Spinal cord (tissue), 10 donors: ENCODE data around the gene SQOR. TPM values are rescaled to one million over a fixed set of nuclear protein-coding genes. Genes with fewer than 3 reads are reported as not detected.
A peak's percentile ranks its signal among the peaks of the same experiment; 100 is the strongest.
"Not testable (repeated sequence)": the region's sequence is repeated elsewhere in the genome, so short reads cannot be mapped to it uniquely, and the experiment has no call there.

Experiments
- DNase-seq, 6 donors: peaks; one replicate each; pipeline versions ENCODE4 v3.0.0 to v3.0.0-alpha.2; 2013 to 2015; ENCODE audit warnings: low spot score in 6 of 6, low read depth in 4 of 6
- H3K27ac ChIP-seq: one replicate; pipeline ENCODE4 v1.5.1; 2013; ENCODE audit warnings: low read depth, low read length, control low read depth
- H3K27me3 ChIP-seq: one replicate; pipeline ENCODE4 v1.6.1; 2013; ENCODE audit warnings: low read length; ENCODE audit not compliant: control insufficient read depth, insufficient read depth
- H3K36me3 ChIP-seq: one replicate; pipeline ENCODE4 v1.6.1; 2013; ENCODE audit warnings: low read length; ENCODE audit not compliant: control insufficient read depth, insufficient read depth
- H3K4me1 ChIP-seq: one replicate; pipeline ENCODE4 v1.6.1; 2013; ENCODE audit warnings: low read length; ENCODE audit not compliant: control insufficient read depth, insufficient read depth
- H3K4me3 ChIP-seq: one replicate; pipeline ENCODE4 v1.5.1; 2013; ENCODE audit warnings: low read depth, low read length, control low read depth
- H3K9me3 ChIP-seq: one replicate; pipeline ENCODE4 v1.6.1; 2013; ENCODE audit warnings: low read length; ENCODE audit not compliant: control insufficient read depth, insufficient read depth
- WGBS: methylation state at CpG from one replicate; pipeline ENCODE4 v1.1.5; 2013; ENCODE audit warnings: missing lambda C conversion rate; ENCODE audit not compliant: insufficient coverage; 5-methylcytosine and 5-hydroxymethylcytosine counted together
- polyA plus RNA-seq, 2 donors: library from polyadenylated mRNA; unstranded; fragments of 120-200 nt; gene quantifications; one replicate each; pipeline ENCODE4 v1.2.1, GENCODE V29; 2013; ENCODE audit not compliant: insufficient read length in 2 of 2
- total RNA-seq, 2 donors: library from RNA; depleted of rRNA in 1 of 2; stranded (reverse); fragments of 120-200 nt in 1 of 2; fragments of >200 nt in 1 of 2; gene quantifications; one replicate each; pipeline versions ENCODE4 v1.2.3 to v1.2.4, GENCODE V29; 2013 to 2014
- donor health status: healthy.

SQOR gene
- total and polyA plus RNA-seq, 4 donors, result 3.9 to 25.2 (median 9.1) TPM

DNA sequence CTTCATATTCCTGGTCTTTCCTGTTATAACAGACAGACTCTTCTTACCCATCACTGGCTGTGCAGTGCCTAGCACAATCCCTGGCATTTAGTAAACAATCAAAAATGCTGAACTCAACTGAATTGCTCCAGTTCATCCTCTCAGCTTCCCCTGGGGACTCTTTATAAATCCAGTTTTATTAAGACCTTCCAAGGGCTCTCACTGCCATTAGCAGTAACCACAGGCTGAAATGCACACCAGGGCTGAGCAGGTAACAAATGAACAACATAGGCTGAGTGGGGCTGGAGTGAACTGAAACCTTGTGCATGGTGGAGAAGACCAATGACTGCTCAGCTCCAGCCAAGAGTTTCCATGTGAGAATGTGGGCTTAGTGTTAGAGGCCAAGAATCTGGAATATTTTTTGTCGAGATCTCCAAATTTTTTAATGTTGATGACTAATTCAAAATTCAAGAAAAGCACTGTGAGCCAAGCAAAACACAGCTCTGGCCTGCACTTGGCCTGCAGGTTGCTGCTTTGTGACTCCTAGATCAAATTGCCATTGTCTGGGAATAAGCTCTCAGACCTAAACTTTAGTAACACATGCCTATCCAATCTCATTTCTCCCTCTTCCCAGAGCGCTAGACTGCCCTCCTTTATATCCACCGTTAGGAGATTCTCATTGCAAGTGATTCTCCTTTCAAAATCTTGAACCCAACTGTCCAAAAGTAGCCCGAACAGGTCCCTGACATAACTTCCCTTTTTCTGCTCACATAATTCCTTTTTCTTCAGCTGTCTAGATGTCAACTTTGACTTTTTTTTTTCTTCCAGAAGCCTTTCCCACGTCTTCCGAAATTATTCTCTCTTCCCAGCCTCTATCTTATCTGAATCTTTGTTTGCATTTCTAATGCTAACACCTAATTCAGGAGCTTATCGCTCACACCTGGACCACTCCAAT lies 7.4 kb downstream of the SQOR start:
- H3K27ac ChIP-seq, result no peak overlapping the region
- 92% methylated on average over 7 of the region's 7 CpGs for WGBS
- H3K4me1 ChIP-seq, result no peaks in the 10 kb centered on the region
- no peaks in the 10 kb centered on the region for H3K27me3 ChIP-seq
- H3K36me3 ChIP-seq, result no peaks in the 10 kb centered on the region
- peak in 1 of 6 donors; percentile 65 for DNase-seq
- no peak overlapping the region for H3K4me3 ChIP-seq
- no peaks in the 10 kb centered on the region for H3K9me3 ChIP-seq

GRCh38 chr15:45644437-45644836 lies 9.6 kb downstream of the SQOR start:
- Histone ChIP-seq H3K27ac (no peak overlapping the region), H3K27me3 (no peaks in the 10 kb centered on the region), H3K4me1 (no peaks in the 10 kb centered on the region), H3K9me3 (no peaks in the 10 kb centered on the region), H3K4me3 (no peak overlapping the region), H3K36me3 (no peaks in the 10 kb centered on the region)
- 82% methylated on average over 1 of the region's 2 CpGs for WGBS
- DNase-seq, result no peak

DNA sequence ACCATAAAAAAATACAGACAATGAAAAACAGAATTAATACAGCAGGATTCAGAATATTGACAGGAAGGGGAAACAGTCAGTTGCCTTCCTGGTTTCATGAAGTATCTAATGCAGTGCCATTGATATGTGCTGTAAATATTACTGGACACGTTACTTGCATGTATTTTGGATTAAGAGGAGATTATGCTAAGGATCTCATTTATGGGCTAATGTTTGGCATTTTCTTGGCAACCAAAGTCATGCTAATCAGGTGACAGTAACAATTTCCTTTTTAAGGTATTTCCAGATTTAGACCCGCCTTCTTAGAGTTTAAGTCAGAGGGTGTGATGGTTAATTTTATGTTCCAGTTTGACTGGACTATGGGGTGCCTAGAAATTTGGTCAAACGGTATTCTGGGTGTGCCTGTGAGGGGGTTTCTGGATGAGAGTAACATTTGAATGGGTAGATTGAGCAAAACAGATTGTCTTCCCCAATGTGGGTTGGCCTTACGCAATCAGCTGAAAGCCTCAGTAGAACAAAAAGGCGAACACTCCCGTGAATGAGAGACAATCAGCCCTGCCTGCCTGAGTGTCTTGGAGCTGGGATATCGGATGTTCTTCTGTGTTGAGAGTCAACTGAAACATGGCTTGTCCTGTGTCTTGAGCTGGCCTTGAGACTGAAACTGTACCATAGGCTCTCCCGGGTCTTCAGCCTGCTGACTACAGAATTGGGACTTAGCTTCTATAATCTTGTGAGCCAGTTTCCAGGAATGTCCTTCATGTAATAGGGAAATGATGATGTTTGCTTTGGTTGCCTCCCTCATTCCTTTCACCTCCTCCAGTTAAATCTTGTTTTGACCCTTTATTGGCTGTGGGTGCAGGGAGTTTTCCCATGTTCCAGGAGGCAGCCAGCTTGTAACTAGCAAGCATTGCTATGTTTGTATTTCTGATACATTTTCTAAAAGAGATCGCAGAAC lies 10.5 kb downstream of the SQOR start:
- no peak overlapping the region for H3K4me3 ChIP-seq
- H3K36me3 ChIP-seq, result no peaks in the 10 kb centered on the region
- H3K27me3 ChIP-seq, result no peaks in the 10 kb centered on the region
- 83% methylated on average over 7 of the region's 9 CpGs for WGBS
- no peak overlapping the region for H3K27ac ChIP-seq
- no peaks in the 10 kb centered on the region for H3K9me3 ChIP-seq
- DNase-seq, result peak in 1 of 6 donors; percentile 27
- H3K4me1 ChIP-seq, result no peaks in the 10 kb centered on the region

DNA sequence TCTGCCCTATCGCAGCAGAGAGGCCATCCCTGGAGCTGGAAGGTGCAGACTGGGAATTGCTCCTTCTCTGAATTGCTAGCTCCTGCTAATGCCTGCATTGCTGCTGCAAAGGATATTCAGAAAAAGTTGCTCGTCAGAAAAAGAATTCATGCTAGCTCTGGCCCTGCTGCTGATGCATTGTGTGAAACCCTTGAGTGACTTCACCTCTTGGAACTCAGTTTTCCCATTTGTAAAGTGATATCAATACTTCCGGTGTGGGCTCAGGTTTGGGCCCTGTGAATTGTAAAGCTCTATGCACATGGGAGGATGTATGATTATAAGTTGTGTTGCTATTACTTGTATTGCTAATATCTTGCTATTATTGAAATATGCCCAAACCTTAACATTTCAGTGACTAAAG lies 11.4 kb downstream of the SQOR start:
- no peaks in the 10 kb centered on the region for H3K9me3 ChIP-seq
- DNase-seq, result no peak
- WGBS, result 80% methylated on average over 2 of the region's 3 CpGs
- H3K4me3 ChIP-seq, result no peak overlapping the region
- H3K27me3 ChIP-seq, result no peaks in the 10 kb centered on the region
- no peaks in the 10 kb centered on the region for H3K4me1 ChIP-seq
- H3K36me3 ChIP-seq, result no peaks in the 10 kb centered on the region
- H3K27ac ChIP-seq, result no peak overlapping the region

DNA sequence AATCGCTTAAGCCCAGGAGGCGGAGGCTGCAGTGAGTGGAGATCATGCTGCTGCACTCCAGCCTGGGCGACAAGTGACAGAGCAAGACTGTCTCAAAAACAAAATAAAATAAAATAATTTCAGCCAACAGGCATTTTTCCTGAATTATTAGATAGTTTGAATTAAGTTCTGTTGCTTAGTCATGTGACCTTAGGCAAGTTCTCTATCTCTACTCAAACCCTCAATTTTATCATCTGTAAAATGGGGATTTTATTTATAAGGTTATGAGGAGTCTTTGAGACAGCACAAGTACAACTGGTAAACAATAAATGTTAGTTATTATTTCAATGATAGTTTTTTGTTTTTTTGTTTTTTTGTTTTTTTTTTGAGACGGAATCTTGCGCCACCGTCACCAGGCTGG lies 13.0 kb downstream of the SQOR start:
- Histone ChIP-seq H3K4me1 (no peaks in the 10 kb centered on the region), H3K9me3 (no peaks in the 10 kb centered on the region), H3K36me3 (no peaks in the 10 kb centered on the region), H3K27ac (no peak overlapping the region), H3K4me3 (no peak overlapping the region), H3K27me3 (no peaks in the 10 kb centered on the region)
- WGBS, result 99% methylated on average over 5 of the region's 6 CpGs
- DNase-seq, result no peak

GRCh38 chr15:45648521-45649200 lies 13.8 kb downstream of the SQOR start:
- Histone ChIP-seq H3K27me3 (no peaks in the 10 kb centered on the region), H3K36me3 (no peaks in the 10 kb centered on the region), H3K4me1 (no peaks in the 10 kb centered on the region), H3K27ac (no peak overlapping the region), H3K4me3 (no peak overlapping the region), H3K9me3 (no peaks in the 10 kb centered on the region)
- no peak for DNase-seq
- WGBS, result 100% methylated on average over 2 of the region's 4 CpGs

DNA sequence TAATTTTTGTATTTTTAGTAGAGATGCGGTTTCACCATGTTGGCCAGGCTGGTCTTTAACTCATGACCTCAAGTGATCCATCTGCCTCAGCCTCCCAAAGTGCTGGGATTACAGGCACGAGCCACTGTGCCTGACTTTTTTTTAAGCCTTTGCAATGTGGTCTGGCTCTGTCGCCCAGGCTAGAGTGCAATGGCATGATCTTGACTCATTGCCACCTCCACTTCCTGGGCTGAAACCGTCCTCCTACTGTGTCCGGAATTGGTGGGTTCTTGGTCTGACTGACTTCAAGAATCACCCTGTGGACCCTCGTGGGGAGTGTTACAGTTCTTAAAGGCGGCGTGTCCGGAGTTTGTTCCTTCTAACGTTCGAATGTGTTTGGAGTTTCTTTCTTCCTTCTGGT lies 15.2 kb downstream of the SQOR start:
- not testable (repeated sequence) for H3K4me1 ChIP-seq, DNase-seq, H3K27me3 ChIP-seq, H3K36me3 ChIP-seq, H3K4me3 ChIP-seq, H3K9me3 ChIP-seq, H3K27ac ChIP-seq
- WGBS, result 92% methylated on average over 11 of the region's 11 CpGs

DNA sequence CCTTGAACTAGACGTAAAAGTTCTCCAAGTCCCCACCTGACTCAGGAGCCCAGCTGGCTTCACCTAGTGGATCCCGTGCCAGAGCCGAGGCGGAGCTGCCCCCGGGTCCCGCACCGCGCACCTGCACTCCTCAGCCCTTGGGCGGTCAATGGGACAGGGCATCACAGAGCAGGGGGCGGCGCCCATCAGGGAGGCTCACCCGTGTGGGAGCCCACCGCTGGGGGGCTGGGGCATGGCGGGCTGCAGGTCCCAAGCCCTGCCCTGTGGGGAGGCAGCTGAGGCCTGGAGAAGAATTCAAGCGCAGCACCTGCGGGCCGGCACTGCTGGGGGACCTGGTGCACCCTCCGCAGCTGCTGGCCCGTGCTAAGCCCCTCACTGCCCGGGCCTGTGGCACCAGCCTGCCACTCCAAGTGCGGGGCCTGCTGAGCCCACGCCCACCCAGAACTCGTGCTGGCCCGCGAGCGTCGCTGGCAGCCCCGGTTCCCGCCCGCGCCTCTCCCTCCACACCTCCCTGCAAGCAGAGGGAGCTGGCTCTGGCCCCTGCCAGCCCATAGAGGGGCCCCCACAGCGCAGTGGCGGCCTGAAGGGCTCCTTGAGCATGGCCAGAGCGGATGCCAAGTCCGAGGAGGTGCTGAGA lies 16.2 kb downstream of the SQOR start:
- H3K4me3 ChIP-seq, result no peak overlapping the region
- H3K36me3 ChIP-seq, result no peaks in the 10 kb centered on the region
- no peak for DNase-seq
- no peaks in the 10 kb centered on the region for H3K27me3 ChIP-seq
- H3K4me1 ChIP-seq, result no peaks in the 10 kb centered on the region
- H3K9me3 ChIP-seq, result no peaks in the 10 kb centered on the region
- WGBS, result 97% methylated on average over 34 of the region's 35 CpGs
- H3K27ac ChIP-seq, result no peak overlapping the region
